Measurements from ENCODE around the gene PRIMA1.

DNA sequence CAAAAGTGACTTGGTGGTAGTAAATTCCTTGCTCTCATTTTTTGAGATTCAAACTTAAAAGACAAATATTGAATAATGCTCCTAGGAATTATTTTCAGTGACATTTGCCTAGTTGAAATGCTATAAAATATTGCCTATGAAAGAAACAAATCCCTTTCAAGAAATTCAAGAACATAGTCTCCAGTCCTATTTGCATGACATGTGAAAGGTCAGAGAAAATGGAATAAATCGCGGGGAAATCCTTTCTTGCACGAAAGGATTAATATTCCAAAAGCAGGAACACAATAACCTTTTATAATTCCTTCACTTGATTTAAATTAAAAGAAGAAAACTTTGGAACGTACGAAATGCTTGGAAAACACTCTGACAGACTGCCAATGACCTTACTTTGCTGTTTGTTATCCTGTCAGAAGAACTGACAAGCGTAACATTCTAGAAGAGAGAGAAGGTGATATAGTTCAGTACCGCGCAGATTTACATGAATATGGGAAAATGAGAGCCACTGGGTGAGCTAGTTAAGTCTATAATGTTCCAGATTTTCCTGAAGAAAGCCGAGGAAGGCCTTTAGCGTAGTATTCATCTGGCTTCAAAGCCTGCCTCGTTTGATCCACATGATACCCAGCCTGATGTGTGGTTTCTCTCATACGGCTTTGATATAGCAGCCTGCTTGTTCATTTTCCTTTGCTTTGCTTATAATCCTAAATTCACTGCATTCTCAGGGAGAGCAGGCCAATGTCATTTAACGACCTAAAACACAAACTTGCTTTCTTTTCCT lies 103.0 kb downstream of the PRIMA1 start:
- TF ChIP-seq GATA3 (IDR thresholded peaks at IDR 0.05; ENCODE audit: low read depth, low read length), result no peak
- TF ChIP-seq GATA2 (IDR thresholded peaks at IDR 0.05; ENCODE audit: low read depth, low read length), result no peak
